GM21381 (cell line): Measurements from ENCODE around the gene NALF2.

Experiments used
- ATAC-seq: cut with Tn5 transposase; IDR thresholded peaks from one replicate; pipeline ENCODE4 v1.9.1; 2021; ENCODE audit warnings: mild to moderate bottlenecking, moderate library complexity; ENCODE audit not compliant: unreplicated experiment

Gene NALF2

GRCh38 chrX:69524781-69525363, 20.7 kb downstream of the NALF2 start:
- no peak for ATAC-seq

- no peak for ATAC-seq
Measured at GRCh38 chrX:69530306-69530705, 26.2 kb downstream of the NALF2 start.

- no peak for ATAC-seq
Measured at GRCh38 chrX:69531031-69531755, 27.1 kb downstream of the NALF2 start.

- no peak for ATAC-seq
Measured at GRCh38 chrX:69535661-69536060, 31.5 kb downstream of the NALF2 start.

GRCh38 chrX:69538321-69538876, 34.3 kb downstream of the NALF2 start:
- ATAC-seq = peak; percentile 89

- no peak for ATAC-seq
Measured at GRCh38 chrX:69539437-69539836, 35.3 kb downstream of the NALF2 start.

- no peak for ATAC-seq
Measured at GRCh38 chrX:69541956-69542355, 37.8 kb downstream of the NALF2 start.

GRCh38 chrX:69543572-69543971, 39.4 kb downstream of the NALF2 start:
- ATAC-seq = no peak

- no peak for ATAC-seq
Measured at GRCh38 chrX:69546417-69546816, 42.3 kb downstream of the NALF2 start.

GRCh38 chrX:69546978-69547377, 42.9 kb downstream of the NALF2 start:
- no peak for ATAC-seq

- no peak for ATAC-seq
Measured at GRCh38 chrX:69551421-69552009, 47.4 kb downstream of the NALF2 start.

- ATAC-seq = no peak
Measured at GRCh38 chrX:69552512-69552911, 48.4 kb downstream of the NALF2 start.
